Psoas muscle (tissue), 8 donors: ENCODE measurements around the gene CDH4. TPM values are rescaled to one million over a fixed set of nuclear protein-coding genes. Genes with fewer than 3 reads are reported as not detected.
A peak's percentile ranks its signal among the peaks of the same experiment; 100 is the strongest.

Source experiments
- ATAC-seq, 4 donors: fragments of 200-7000 bp; cut with Tn5 transposase; one replicate each; pipeline ENCODE4 v1.9.1; 2020; ENCODE audit warnings: moderate library complexity in 3 of 4, mild to moderate bottlenecking in 2 of 4
- DNase-seq, 2 donors: peaks; one replicate each; pipeline ENCODE4 v3.0.0-alpha.2; 2020
- H3K27ac ChIP-seq: fragments of 200-600 bp; one replicate; pipeline ENCODE4 v1.8.0; 2022
- H3K27me3 ChIP-seq, 3 donors: fragments of 200-600 bp in 1 of 3; one replicate each; pipeline versions ENCODE4 v1.6.1 to v1.8.0; 2013 to 2022; ENCODE audit warnings: low read length in 2 of 3, mild to moderate bottlenecking in 2 of 3, moderate library complexity in 1 of 3; ENCODE audit not compliant: insufficient read depth in 3 of 3
- H3K36me3 ChIP-seq, 2 donors: fragments of 200-600 bp in 1 of 2; one replicate each; pipeline versions ENCODE4 v1.6.1 to v1.8.0; 2013 to 2022; ENCODE audit warnings: low read depth in 1 of 2, mild to moderate bottlenecking in 1 of 2, moderate library complexity in 1 of 2; ENCODE audit not compliant: insufficient read depth in 1 of 2
- H3K4me1 ChIP-seq: fragments of 200-600 bp; one replicate; pipeline ENCODE4 v1.8.0; 2022
- H3K4me3 ChIP-seq: fragments of 200-600 bp; one replicate; pipeline ENCODE4 v1.8.0; 2022; ENCODE audit warnings: mild to moderate bottlenecking
- H3K9me3 ChIP-seq: fragments of 200-600 bp; one replicate; pipeline ENCODE4 v1.8.0; 2022
- WGBS, 3 donors: extraction: QIAGEN DNeasy Blood & Tissue Kit; methylation state at CpG; one replicate each; pipeline versions ENCODE4 v1.1.6 to v1.1.7; 2013; 5-methylcytosine and 5-hydroxymethylcytosine counted together
- intact Hi-C, 2 donors: fragments of 100-400 bp; cut with DNase I; formaldehyde crosslinking; loops; one replicate each; pipeline versions ENCODE4 v1.11.0 to v1.14.2; 2022
- polyA plus RNA-seq, 3 donors: library from polyadenylated mRNA; stranded (reverse); fragments of 200-250 nt; gene quantifications; one replicate each; pipeline ENCODE4 v1.2.3, GENCODE V29; 2013
- total RNA-seq, 4 donors: library from RNA; stranded (reverse); fragmentation: NEBNext Ultra II Directional in 2 of 4; extraction: Animal tissue kit (Norgen Biotek cat#: 25700) in 2 of 4; gene quantifications; one replicate each; pipeline versions ENCODE4 v1.2.1 to v1.2.4, GENCODE V29; 2021 to 2023
- TF ChIP-seq, protein P1 (sequence below): fragments of 200-600 bp; IDR thresholded peaks from one replicate; pipeline ENCODE4 v1.8.0; 2022; ENCODE audit warnings: antibody characterized with exemption
- donor health status: healthy with polysubstance abuse.
- donor health status: DM: no; HTN: no; CAD: no; lungs with moderate emphysema.
- donor health status: Bipolar disorder and iron deficiency.
- donor health status: healthy.
- donor health status: DM: yes; HTN: yes; CAD: no.
- donor health status: DM: no; HTN: no; CAD: no.
- donor health status: DM: no; HTN: no; CAD: no.
- donor health status: DM: yes; HTN: yes; CAD: no.

Gene CDH4
- total and polyA plus RNA-seq, 7 donors = 0.26 to 1.0 (median 0.34) TPM

GRCh38 chr20:61805365-61805764 lies 553.3 kb downstream of the CDH4 start:
- Histone ChIP-seq H3K36me3 (no peaks in the 10 kb centered on the region), H3K4me3 (no peak overlapping the region), H3K27ac (no peak overlapping the region), H3K9me3 (no peaks in the 10 kb centered on the region), H3K4me1 (no peaks in the 10 kb centered on the region), H3K27me3 (peaks cover 0 to 47% (median 24%) of the 10 kb centered on the region in 3 donors)
- 89 to 94% (median 92%) methylated on average over 12 of the region's 12 CpGs for WGBS, 3 donors
- DNase-seq (no peak), ATAC-seq (no peak)
- TF ChIP-seq, protein P1, sequence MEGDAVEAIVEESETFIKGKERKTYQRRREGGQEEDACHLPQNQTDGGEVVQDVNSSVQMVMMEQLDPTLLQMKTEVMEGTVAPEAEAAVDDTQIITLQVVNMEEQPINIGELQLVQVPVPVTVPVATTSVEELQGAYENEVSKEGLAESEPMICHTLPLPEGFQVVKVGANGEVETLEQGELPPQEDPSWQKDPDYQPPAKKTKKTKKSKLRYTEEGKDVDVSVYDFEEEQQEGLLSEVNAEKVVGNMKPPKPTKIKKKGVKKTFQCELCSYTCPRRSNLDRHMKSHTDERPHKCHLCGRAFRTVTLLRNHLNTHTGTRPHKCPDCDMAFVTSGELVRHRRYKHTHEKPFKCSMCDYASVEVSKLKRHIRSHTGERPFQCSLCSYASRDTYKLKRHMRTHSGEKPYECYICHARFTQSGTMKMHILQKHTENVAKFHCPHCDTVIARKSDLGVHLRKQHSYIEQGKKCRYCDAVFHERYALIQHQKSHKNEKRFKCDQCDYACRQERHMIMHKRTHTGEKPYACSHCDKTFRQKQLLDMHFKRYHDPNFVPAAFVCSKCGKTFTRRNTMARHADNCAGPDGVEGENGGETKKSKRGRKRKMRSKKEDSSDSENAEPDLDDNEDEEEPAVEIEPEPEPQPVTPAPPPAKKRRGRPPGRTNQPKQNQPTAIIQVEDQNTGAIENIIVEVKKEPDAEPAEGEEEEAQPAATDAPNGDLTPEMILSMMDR = no peak
- intact Hi-C loops = no loop called here

DNA sequence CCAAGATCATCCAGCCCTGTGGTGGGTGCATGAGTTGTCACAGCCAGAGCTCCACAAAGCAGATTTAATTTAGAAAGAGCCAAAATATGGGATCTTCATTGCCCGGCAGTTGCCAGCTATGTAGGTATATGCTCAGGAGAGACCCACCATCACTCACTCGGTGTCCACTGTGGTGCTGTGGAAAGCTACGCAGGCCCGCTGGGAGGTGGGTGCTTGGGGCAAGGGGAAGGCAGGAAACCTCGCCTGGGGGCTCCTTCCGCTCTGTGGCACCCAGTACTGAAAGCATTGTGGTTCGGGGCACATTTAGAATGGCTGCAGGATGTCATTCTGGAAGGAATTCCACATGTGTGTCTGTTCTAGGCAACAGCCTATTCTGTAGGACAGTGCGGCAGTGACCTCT lies 553.7 kb downstream of the CDH4 start:
- intact Hi-C loops = no loop called here
- TF ChIP-seq, protein P1 = no peak
- ATAC-seq (no peak), DNase-seq (peak in 1 of 2 donors; percentile 29)
- no peaks in the 10 kb centered on the region for H3K9me3 ChIP-seq
- no peak overlapping the region for H3K27ac ChIP-seq
- no peaks in the 10 kb centered on the region for H3K36me3 ChIP-seq
- WGBS, 3 donors = 89 to 95% (median 93%) methylated on average over 8 of the region's 8 CpGs
- H3K4me1 ChIP-seq = no peaks in the 10 kb centered on the region
- H3K4me3 ChIP-seq = no peak overlapping the region
- peaks cover 0 to 43% (median 24%) of the 10 kb centered on the region in 3 donors for H3K27me3 ChIP-seq

DNA sequence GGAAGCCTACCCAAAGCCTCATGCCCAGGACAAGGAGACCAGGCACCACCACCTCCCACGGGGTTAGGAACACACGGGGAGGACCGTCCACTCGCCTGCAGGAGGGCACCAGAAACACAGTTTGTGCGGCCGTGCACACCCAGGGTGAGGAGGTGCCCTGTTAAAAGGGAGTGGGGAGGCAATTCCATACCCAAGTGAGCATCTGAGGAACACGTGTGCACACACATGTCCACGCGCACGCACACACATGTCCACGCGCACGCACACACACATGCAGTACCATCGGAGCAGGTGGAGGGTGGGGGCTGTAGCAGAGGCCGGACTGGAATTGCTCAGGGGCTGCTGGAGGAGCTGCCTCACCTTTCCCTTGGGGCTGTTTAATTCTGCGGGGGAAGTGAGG lies 554.3 kb downstream of the CDH4 start:
- ATAC-seq (no peak), DNase-seq (no peak)
- TF ChIP-seq, protein P1 = no peak
- Histone ChIP-seq H3K4me1 (no peaks in the 10 kb centered on the region), H3K36me3 (no peaks in the 10 kb centered on the region), H3K27me3 (peaks cover 0 to 37% (median 22%) of the 10 kb centered on the region in 3 donors), H3K4me3 (no peak overlapping the region), H3K9me3 (no peaks in the 10 kb centered on the region), H3K27ac (no peak overlapping the region)
- 85 to 91% (median 89%) methylated on average over 16 of the region's 16 CpGs for WGBS, 3 donors
- intact Hi-C loops = no loop called here

GRCh38 chr20:61806995-61807394 lies 554.9 kb downstream of the CDH4 start:
- no peaks in the 10 kb centered on the region for H3K9me3 ChIP-seq
- intact Hi-C loops = no loop called here
- ATAC-seq (no peak), DNase-seq (no peak)
- no peaks in the 10 kb centered on the region for H3K36me3 ChIP-seq
- TF ChIP-seq, protein P1 = no peak
- WGBS, 3 donors = 69 to 78% (median 73%) methylated on average over 7 of the region's 7 CpGs
- no peak overlapping the region for H3K4me3 ChIP-seq
- peaks cover 0 to 31% (median 22%) of the 10 kb centered on the region in 3 donors for H3K27me3 ChIP-seq
- no peaks in the 10 kb centered on the region for H3K4me1 ChIP-seq
- no peak overlapping the region for H3K27ac ChIP-seq

- no peaks in the 10 kb centered on the region for H3K9me3 ChIP-seq
- TF ChIP-seq, protein P1 = no peak
- ATAC-seq = no peak
- peak in 1 of 2 donors; percentile 29 for DNase-seq
- WGBS, 3 donors = 31 to 41% (median 33%) methylated on average over 22 of the region's 22 CpGs
- H3K27ac ChIP-seq = no peak overlapping the region
- peaks cover 0 to 24% (median 19%) of the 10 kb centered on the region in 3 donors for H3K27me3 ChIP-seq
- H3K36me3 ChIP-seq = no peaks in the 10 kb centered on the region
- intact Hi-C loops = no loop called here
- H3K4me1 ChIP-seq = no peaks in the 10 kb centered on the region
- H3K4me3 ChIP-seq = no peak overlapping the region
Measured at GRCh38 chr20:61807471-61808160, 555.6 kb downstream of the CDH4 start.
